Heart left ventricle (tissue), 16 donors: Measurements from ENCODE around the gene CAMK2D. TPM values are rescaled to one million over a fixed set of nuclear protein-coding genes. Genes with fewer than 3 reads are reported as not detected.

Experiments
- ATAC-seq, 4 donors: fragments of 200-7000 bp; cut with Tn5 transposase; one replicate each; pipeline ENCODE4 v1.9.1; 2020 to 2022; ENCODE audit warnings: moderate library complexity in 4 of 4, mild to moderate bottlenecking in 3 of 4, moderate number of reproducible peaks in 1 of 4
- DNase-seq, 5 donors: peaks; one replicate each; pipeline ENCODE4 v3.0.0-alpha.2; 2020
- H3K27ac ChIP-seq, 12 donors: fragments of 200-600 bp; sonication (generic) in 4 of 12; one replicate each; pipeline versions ENCODE4 v1.5.0 to v1.8.0; 2016 to 2022; ENCODE audit warnings: mild to moderate bottlenecking in 2 of 12
- H3K27me3 ChIP-seq, 9 donors: fragments of 200-600 bp; sonication (generic) in 2 of 9; one replicate each; pipeline versions ENCODE4 v1.5.1 to v1.8.0; 2016 to 2022; ENCODE audit warnings: mild to moderate bottlenecking in 3 of 9
- H3K36me3 ChIP-seq, 9 donors: fragments of 200-600 bp; sonication (generic) in 2 of 9; one replicate each; pipeline versions ENCODE4 v1.5.0 to v1.8.0; 2018 to 2022; ENCODE audit warnings: mild to moderate bottlenecking in 2 of 9
- H3K4me1 ChIP-seq, 12 donors: fragments of 200-600 bp; sonication (generic) in 4 of 12; one replicate each; pipeline versions ENCODE4 v1.5.0 to v1.8.0; 2016 to 2022; ENCODE audit warnings: mild to moderate bottlenecking in 3 of 12
- H3K4me3 ChIP-seq, 12 donors: fragments of 200-600 bp; sonication (generic) in 4 of 12; one replicate each; pipeline versions ENCODE4 v1.5.0 to v1.8.0; 2017 to 2022; ENCODE audit warnings: mild to moderate bottlenecking in 9 of 12, moderate library complexity in 4 of 12
- H3K9me3 ChIP-seq, 12 donors: fragments of 200-600 bp; sonication (generic) in 4 of 12; one replicate each; pipeline versions ENCODE4 v1.5.0 to v1.8.0; 2016 to 2022; ENCODE audit warnings: mild to moderate bottlenecking in 1 of 12
- POLR2A ChIP-seq, 2 donors: fragments of 450-650 bp; IDR thresholded peaks; one replicate each; pipeline ENCODE4 v1.6.1; 2017; ENCODE audit warnings: antibody characterized with exemption in 2 of 2, mild to moderate bottlenecking in 2 of 2, moderate library complexity in 2 of 2
- WGBS, 4 donors: extraction: QIAGEN DNeasy Blood & Tissue Kit in 2 of 4; methylation state at CpG; one replicate each; pipeline versions ENCODE4 v1.1.5 to v1.1.7; 2013 to 2018; 5-methylcytosine and 5-hydroxymethylcytosine counted together
- intact Hi-C, 10 donors: fragments of 100-400 bp; cut with DNase I; formaldehyde crosslinking; loops; one replicate each; pipeline versions ENCODE4 v1.11.1 to v1.14.2; 2022
- polyA plus RNA-seq, 2 donors: library from polyadenylated mRNA; stranded (reverse); fragments of 200-250 nt; gene quantifications; one replicate each; pipeline ENCODE4 v1.2.3, GENCODE V29; 2013
- total RNA-seq, 9 donors: library from RNA; depleted of rRNA in 2 of 9; stranded (reverse); fragments of >200 nt in 2 of 9; fragmentation: NEBNext Ultra II Directional in 3 of 9; extraction: Animal tissue kit (Norgen Biotek cat#: 25700) in 3 of 9; gene quantifications; one replicate each; pipeline versions ENCODE4 v1.1.0 to v1.2.4, GENCODE V29; 2016 to 2023
- TF ChIP-seq, protein P1 (sequence below), 12 donors: fragments of 200-600 bp; sonication (generic) in 4 of 12; IDR thresholded peaks; one replicate each; pipeline versions ENCODE4 v1.5.0 to v1.8.0; 2018 to 2022; ENCODE audit warnings: antibody characterized with exemption in 12 of 12, mild to moderate bottlenecking in 5 of 12
- donor health status: ischemic (EF 13 %, LVEDD 7.1; RV severe dilation, severe dysfunction).
- donor health status: healthy with polysubstance abuse.
- donor health status: DM: no; HTN: yes; CAD: no.
- donor health status: DM: no; HTN: no; CAD: no.
- donor health status: ischemic (EF 25% LVEDD 6.9; RV normal size, moderate dysfunction).
- donor health status: ischemic (EF 25% LVEDD 5.7; RV mildly dilated, moderate dysfunction).
- donor health status: healthy.
- donor health status: DM: yes; HTN: yes; CAD: no.
- donor health status: ischemic (EF 35%, LVEDD 5.7; RV mildly dilated, moderate dysfunction).
- donor health status: nonischemic (EF 11% LVEDD 7.7; RV severe dilation, severe dysfunction).
- donor health status: DM: yes; HTN: yes; CAD: no.
- donor health status: PGD.
- donor health status: ischemic (EF 29% LVEDD 5.4; RV normal size, mild dysfunction).
- donor health status: nonischemic (EF 23%, LVEDD 6.1; RV moderate dilation, normal function).

CAMK2D gene
- total and polyA plus RNA-seq, 11 donors: 40.9 to 294 (median 215) TPM

DNA sequence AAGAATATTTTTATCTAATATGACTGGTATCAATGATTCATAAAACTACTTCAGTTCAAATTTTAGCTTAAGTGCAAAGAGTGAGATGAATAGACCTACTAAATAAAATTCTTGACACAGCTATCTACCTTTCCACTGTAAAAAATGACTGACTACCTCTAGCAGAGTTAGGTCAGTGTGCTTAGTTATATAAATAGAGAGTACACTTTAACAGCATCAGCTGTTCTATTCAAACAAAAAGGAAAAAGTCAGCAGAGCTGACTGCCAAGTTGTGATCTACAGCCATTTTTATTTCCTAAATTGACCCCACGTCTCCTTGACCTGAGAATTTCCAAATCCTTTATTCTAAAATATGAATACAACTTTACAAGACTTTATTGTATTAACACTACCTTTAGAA lies 262.4 kb downstream of the CAMK2D start:
- peak overlapping the region in 3 of 12 donors; percentile 14 to 22 (median 16) for H3K27ac ChIP-seq
- H3K4me1 ChIP-seq: peaks cover 0 to 29% (median 10%) of the 10 kb centered on the region in 12 donors
- 40 to 90% (median 77%) methylated on average over 1 of the region's 1 CpG for WGBS, 4 donors
- peaks cover 0 to 56% (median 25%) of the 10 kb centered on the region in 9 donors for H3K36me3 ChIP-seq
- H3K4me3 ChIP-seq: no peak overlapping the region
- no peak for DNase-seq
- TF ChIP-seq, protein P1, sequence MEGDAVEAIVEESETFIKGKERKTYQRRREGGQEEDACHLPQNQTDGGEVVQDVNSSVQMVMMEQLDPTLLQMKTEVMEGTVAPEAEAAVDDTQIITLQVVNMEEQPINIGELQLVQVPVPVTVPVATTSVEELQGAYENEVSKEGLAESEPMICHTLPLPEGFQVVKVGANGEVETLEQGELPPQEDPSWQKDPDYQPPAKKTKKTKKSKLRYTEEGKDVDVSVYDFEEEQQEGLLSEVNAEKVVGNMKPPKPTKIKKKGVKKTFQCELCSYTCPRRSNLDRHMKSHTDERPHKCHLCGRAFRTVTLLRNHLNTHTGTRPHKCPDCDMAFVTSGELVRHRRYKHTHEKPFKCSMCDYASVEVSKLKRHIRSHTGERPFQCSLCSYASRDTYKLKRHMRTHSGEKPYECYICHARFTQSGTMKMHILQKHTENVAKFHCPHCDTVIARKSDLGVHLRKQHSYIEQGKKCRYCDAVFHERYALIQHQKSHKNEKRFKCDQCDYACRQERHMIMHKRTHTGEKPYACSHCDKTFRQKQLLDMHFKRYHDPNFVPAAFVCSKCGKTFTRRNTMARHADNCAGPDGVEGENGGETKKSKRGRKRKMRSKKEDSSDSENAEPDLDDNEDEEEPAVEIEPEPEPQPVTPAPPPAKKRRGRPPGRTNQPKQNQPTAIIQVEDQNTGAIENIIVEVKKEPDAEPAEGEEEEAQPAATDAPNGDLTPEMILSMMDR (IDR thresholded peaks at IDR 0.05): no peak
- no peak for TF ChIP-seq POLR2A (IDR thresholded peaks at IDR 0.05)
- peak in 1 of 4 donors; percentile 59 for ATAC-seq
- no peaks in the 10 kb centered on the region for H3K27me3 ChIP-seq
- intact Hi-C loops: no loop called here
- no peaks in the 10 kb centered on the region for H3K9me3 ChIP-seq

DNA sequence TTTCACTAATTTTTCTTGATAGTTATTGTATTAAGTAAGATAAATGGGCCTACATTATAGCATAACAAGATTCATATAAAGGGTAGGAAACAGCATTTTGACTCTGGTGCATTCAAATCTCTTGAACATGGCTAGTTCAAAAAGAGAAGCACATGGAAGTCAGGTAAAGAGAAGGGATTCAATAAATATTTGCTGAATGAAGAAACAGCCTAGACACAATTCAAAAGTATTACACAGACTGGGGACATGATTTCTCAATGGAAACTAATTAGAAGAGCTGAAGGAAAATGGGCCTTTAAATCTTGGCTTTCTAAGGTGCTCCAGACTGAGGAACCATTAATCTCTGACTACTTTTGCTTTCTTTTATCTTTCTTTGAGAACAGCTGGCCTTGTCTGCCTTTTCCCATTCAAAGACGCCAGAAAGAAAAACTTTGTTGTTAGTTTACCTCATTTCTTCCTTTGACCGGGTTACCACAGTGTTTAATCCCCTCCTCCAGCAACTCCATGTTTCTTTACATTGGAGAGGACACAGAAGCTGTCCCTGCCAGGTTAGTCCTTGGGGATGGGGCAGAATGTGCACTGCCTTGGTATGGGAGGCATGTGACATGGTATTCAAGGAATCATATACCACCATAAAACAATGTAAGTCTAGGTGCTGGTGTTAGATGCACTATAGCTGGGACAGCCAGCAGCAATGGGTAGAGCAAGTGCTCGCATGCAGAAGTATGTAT lies 264.2 kb downstream of the CAMK2D start:
- Histone ChIP-seq H3K4me1 (peaks cover 0 to 22% (median 8%) of the 10 kb centered on the region in 12 donors), H3K4me3 (no peak overlapping the region), H3K27ac (peak overlapping the region in 2 of 12 donors; percentile 18 to 40), H3K9me3 (no peaks in the 10 kb centered on the region), H3K27me3 (no peaks in the 10 kb centered on the region), H3K36me3 (peaks cover 0 to 53% (median 25%) of the 10 kb centered on the region in 9 donors)
- TF ChIP-seq, protein P1 (IDR thresholded peaks at IDR 0.05): no peak
- TF ChIP-seq POLR2A (IDR thresholded peaks at IDR 0.05): no peak
- 82 to 88% (median 83%) methylated on average over 3 of the region's 3 CpGs for WGBS, 4 donors
- DNase-seq (peak in 1 of 5 donors; percentile 24), ATAC-seq (peak in 3 of 4 donors; percentile 16 to 29 (median 23))
- intact Hi-C loops: no loop called here

DNA sequence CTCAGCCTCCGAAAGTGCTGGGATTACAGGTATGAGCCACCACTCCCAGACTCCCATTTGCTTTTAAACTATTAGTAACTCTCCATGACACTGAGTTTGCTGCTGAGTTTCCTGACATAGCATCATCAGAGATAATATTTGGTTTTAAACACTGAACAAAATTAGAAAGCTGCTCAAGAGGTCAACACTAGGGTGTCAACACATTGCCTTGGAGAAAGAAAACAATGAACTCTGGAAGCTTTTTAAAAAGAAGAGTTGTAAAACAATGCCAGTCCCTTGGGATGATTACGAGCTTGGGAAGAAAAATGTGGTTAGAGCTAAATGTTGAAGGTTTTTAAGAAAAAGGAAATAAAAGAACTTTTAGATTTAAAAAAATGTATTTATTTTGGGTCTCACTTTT lies 264.8 kb downstream of the CAMK2D start:
- Histone ChIP-seq H3K9me3 (no peaks in the 10 kb centered on the region), H3K27me3 (no peaks in the 10 kb centered on the region), H3K4me3 (no peak overlapping the region), H3K4me1 (peaks cover 0 to 22% (median 8%) of the 10 kb centered on the region in 12 donors), H3K27ac (peak overlapping the region in 1 of 12 donors; percentile 40), H3K36me3 (peaks cover 0 to 53% (median 25%) of the 10 kb centered on the region in 9 donors)
- DNase-seq (no peak), ATAC-seq (peak in 1 of 4 donors; percentile 48)
- intact Hi-C loops: no loop called here
- TF ChIP-seq POLR2A (IDR thresholded peaks at IDR 0.05): no peak
- TF ChIP-seq, protein P1 (IDR thresholded peaks at IDR 0.05): no peak
- 45 to 75% (median 50%) methylated on average over 2 of the region's 2 CpGs for WGBS, 4 donors

DNA sequence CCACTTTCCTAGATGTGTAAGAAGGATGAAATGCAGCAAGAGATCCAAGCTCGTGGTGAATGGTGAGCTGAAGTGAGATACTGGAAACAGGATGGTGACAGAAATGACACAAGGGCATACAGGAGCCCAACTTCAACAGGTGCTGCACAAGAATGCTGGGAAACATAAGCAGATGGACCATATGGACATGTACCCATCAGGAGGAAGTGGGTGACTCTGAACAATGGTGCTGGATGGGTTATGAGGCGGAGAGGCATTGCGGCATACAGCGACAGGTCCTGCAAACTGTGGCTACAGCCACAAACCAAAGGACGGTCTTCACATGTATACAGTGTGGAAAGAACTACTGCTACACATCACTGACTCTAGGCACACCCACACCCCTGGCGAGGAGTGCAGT lies 265.7 kb downstream of the CAMK2D start:
- ATAC-seq (peak in 3 of 4 donors; percentile 28 to 46 (median 35)), DNase-seq (no peak)
- WGBS, 4 donors: 91 to 99% (median 97%) methylated on average over 6 of the region's 6 CpGs
- Histone ChIP-seq H3K4me1 (peaks cover 0 to 22% (median 8%) of the 10 kb centered on the region in 12 donors), H3K9me3 (no peaks in the 10 kb centered on the region), H3K27me3 (no peaks in the 10 kb centered on the region), H3K4me3 (no peak overlapping the region), H3K36me3 (peaks cover 0 to 52% (median 25%) of the 10 kb centered on the region in 9 donors), H3K27ac (no peak overlapping the region)
- TF ChIP-seq, protein P1 (IDR thresholded peaks at IDR 0.05): no peak
- TF ChIP-seq POLR2A (IDR thresholded peaks at IDR 0.05): no peak
- intact Hi-C loops: no loop called here
